Panc1 (cell line): ENCODE results near the gene ENTPD7. TPM values are rescaled to one million over a fixed set of nuclear protein-coding genes. Genes with fewer than 3 reads are reported as not detected.

ENCODE experiments used
- ATAC-seq: fragments of 200-7000 bp; cut with Tn5 transposase; 2 replicates; pipeline ENCODE4 v1.9.1; 2020; ENCODE audit warnings: mild to moderate bottlenecking, moderate library complexity
- BruUV-seq: library from RNA; stranded (reverse); fragments of 400-500 nt; replicated peaks from 2 replicates; lab custom pipeline; 2021; lab: Mats Ljungman, UMichigan
- CTCF ChIA-PET: fragments of 300-600 bp; sonication (Branson Sonifier 250); formaldehyde crosslinking; loops from one replicate; lab custom pipeline; 2022; ENCODE audit warnings: antibody characterized with exemption; lab: Charles Lee
- POLR2A ChIA-PET: fragments of 300-600 bp; sonication (Branson Sonifier 250); formaldehyde crosslinking; loops from one replicate; lab custom pipeline; 2022; ENCODE audit warnings: antibody characterized with exemption; lab: Charles Lee
- DNase-seq: peaks from one replicate; pipeline ENCODE4 v3.0.0-alpha.2; 2010; ENCODE audit warnings: low read depth, low spot score
- H3K27ac ChIP-seq: 2 replicates; pipeline ENCODE4 v1.5.1; 2011; ENCODE audit warnings: mild to moderate bottlenecking, low read length, inconsistent platforms
- H3K27me3 ChIP-seq: fragments of 200-500 bp; sonication (Bioruptor generic); 2 replicates; pipeline ENCODE4 v1.6.0; 2014; ENCODE audit warnings: low read length, inconsistent platforms; ENCODE audit not compliant: control insufficient read depth, insufficient read depth
- H3K36me3 ChIP-seq: fragments of 200-500 bp; sonication (Bioruptor generic); 2 replicates; pipeline ENCODE4 v1.5.1; 2014; ENCODE audit warnings: inconsistent platforms, mild to moderate bottlenecking, low read length, moderate library complexity; ENCODE audit not compliant: control insufficient read depth, insufficient read depth
- H3K4me1 ChIP-seq: 2 replicates; pipeline ENCODE4 v1.5.1; 2011; ENCODE audit warnings: inconsistent platforms, mild to moderate bottlenecking, low read length, moderate library complexity; ENCODE audit not compliant: control insufficient read depth, insufficient read depth
- H3K4me3 ChIP-seq, 2 experiments: 2 replicates each; pipeline ENCODE4 v1.5.1; 2011 to 2012; ENCODE audit warnings: low read depth in 2 of 2, low read length in 2 of 2, mild to moderate bottlenecking in 2 of 2, inconsistent platforms in 1 of 2, moderate library complexity in 1 of 2
- H3K9me3 ChIP-seq: fragments of 200-500 bp; sonication (Bioruptor generic); 2 replicates; pipeline ENCODE4 v1.5.1; 2014; ENCODE audit warnings: low read depth, mild to moderate bottlenecking, inconsistent platforms, low read length, moderate library complexity; ENCODE audit not compliant: control insufficient read depth, insufficient read depth
- CTCF ChIP-seq: fragments of 450-650 bp; IDR thresholded peaks from 2 replicates; pipeline ENCODE4 v1.5.1; 2017; ENCODE audit warnings: mild to moderate bottlenecking
- POLR2AphosphoS5 ChIP-seq: IDR thresholded peaks from 2 replicates; pipeline ENCODE4 v1.6.1; 2012; ENCODE audit warnings: mild to moderate bottlenecking, low read depth, low read length, moderate library complexity
- REST ChIP-seq, 2 experiments: IDR thresholded peaks; 2 replicates each; pipeline ENCODE4 v1.6.1; 2011 to 2012; ENCODE audit warnings: low read depth in 2 of 2, control low read depth in 1 of 2, low read length in 1 of 2, mild to moderate bottlenecking in 1 of 2, moderate library complexity in 1 of 2; ENCODE audit not compliant: insufficient read depth in 1 of 2
- SIN3A ChIP-seq: IDR thresholded peaks from 2 replicates; pipeline ENCODE4 v1.6.1; 2012; ENCODE audit warnings: low read depth, mild to moderate bottlenecking, low read length, moderate library complexity, borderline replicate concordance; ENCODE audit not compliant: insufficient read depth
- TCF7L2 ChIP-seq: IDR thresholded peaks from 2 replicates; pipeline ENCODE4 v1.6.1; 2011; ENCODE audit warnings: mild to moderate bottlenecking, low read depth, low read length, inconsistent platforms
- in situ Hi-C: cut with HindIII; loops from 2 replicates; pipeline ENCODE4 v1.10.0; 2016; ENCODE audit warnings: low sequenced_read_pairs, low pct_unique_long_range_greater_than_20kb
- intact Hi-C: fragments of 100-400 bp; cut with micrococcal nuclease; formaldehyde crosslinking; loops from one replicate; pipeline ENCODE4 v1.10.0; 2022; ENCODE audit not compliant: unreplicated experiment
- total RNA-seq: library from RNA; stranded (reverse); gene quantifications from one replicate; pipeline ENCODE4 v1.2.1, GENCODE V29; 2021; ENCODE audit not compliant: unreplicated experiment

Gene ENTPD7
- total RNA-seq, 1 experiment from 2014 or later = 15.9 TPM

GRCh38 chr10:99714446-99714845 is 55.1 kb downstream of the ENTPD7 start:
- Histone ChIP-seq H3K4me1 (no peaks in the 10 kb centered on the region; the same call in 1 of the 2 replicates), H3K27me3 (no peaks in the 10 kb centered on the region), H3K27ac (no peak overlapping the region), H3K9me3 (no peaks in the 10 kb centered on the region), H3K36me3 (peaks cover 35% of the 10 kb centered on the region), H3K4me3 (no peak overlapping the region)
- CTCF ChIA-PET = interaction anchor here (0.7 kb wide), 1 partner anchor 310 kb away, joined by 5 read pairs; no protein-coding TSS in a partner anchor
- BruUV-seq = no TSS peak
- in situ Hi-C loops (no loop called here), intact Hi-C loops (loop anchor here (5.0 to 10.0 kb wide), 3 partner anchors 82 to 280 kb away; partner anchors contain the start of gene GOT1)
- POLR2A ChIA-PET = no interaction called here
- ATAC-seq = no peak
- DNase-seq = no peak
- TF ChIP-seq CTCF (no peak), POLR2AphosphoS5 (no peak), TCF7L2 (no peak), SIN3A (no peak), REST (IDR thresholded peaks at IDR 0.05; ENCODE audit: insufficient read depth in 1 of 2, low read depth in 2 of 2, low read length in 1 of 2) (no peak)

GRCh38 chr10:99720387-99720786 is 61.1 kb downstream of the ENTPD7 start:
- H3K4me3 ChIP-seq = no peak overlapping the region
- ChIA-PET POLR2A (no interaction called here), CTCF (no interaction called here)
- TF ChIP-seq CTCF = no peak
- TF ChIP-seq POLR2AphosphoS5 = no peak
- TF ChIP-seq TCF7L2 = no peak
- no peak for TF ChIP-seq REST (IDR thresholded peaks at IDR 0.05; ENCODE audit: insufficient read depth in 1 of 2, low read depth in 2 of 2, low read length in 1 of 2)
- no peak for TF ChIP-seq SIN3A
- no peak overlapping the region for H3K27ac ChIP-seq
- H3K9me3 ChIP-seq = no peaks in the 10 kb centered on the region
- in situ Hi-C loops (no loop called here), intact Hi-C loops (no loop called here)
- DNase-seq (no peak), ATAC-seq (no peak)
- no TSS peak for BruUV-seq
- peaks cover 23% of the 10 kb centered on the region for H3K36me3 ChIP-seq
- H3K27me3 ChIP-seq = no peaks in the 10 kb centered on the region
- no peaks in the 10 kb centered on the region for H3K4me1 ChIP-seq
